ENCODE data around the gene EDDM13.

DNA sequence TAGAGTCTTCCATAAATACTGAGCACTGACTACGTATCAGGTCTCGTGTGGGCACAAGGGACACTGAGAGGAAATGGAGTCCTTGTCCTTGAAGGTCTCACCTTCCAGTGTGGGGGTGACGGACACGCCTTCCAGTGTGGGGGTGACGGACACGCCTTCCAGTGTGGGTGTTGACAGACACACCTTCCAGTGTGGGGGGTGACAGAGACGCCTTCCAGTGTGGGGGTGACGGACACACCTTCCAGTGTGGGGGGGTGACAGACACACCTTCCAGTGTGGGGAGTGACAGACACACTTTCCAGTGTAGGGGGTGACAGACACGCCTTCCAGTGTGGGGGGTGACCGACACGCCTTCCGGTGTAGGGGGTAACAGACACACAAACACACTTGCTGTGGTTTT, 14.3 kb upstream of the EDDM13 start:
- TF ChIP-seq, protein P1, sequence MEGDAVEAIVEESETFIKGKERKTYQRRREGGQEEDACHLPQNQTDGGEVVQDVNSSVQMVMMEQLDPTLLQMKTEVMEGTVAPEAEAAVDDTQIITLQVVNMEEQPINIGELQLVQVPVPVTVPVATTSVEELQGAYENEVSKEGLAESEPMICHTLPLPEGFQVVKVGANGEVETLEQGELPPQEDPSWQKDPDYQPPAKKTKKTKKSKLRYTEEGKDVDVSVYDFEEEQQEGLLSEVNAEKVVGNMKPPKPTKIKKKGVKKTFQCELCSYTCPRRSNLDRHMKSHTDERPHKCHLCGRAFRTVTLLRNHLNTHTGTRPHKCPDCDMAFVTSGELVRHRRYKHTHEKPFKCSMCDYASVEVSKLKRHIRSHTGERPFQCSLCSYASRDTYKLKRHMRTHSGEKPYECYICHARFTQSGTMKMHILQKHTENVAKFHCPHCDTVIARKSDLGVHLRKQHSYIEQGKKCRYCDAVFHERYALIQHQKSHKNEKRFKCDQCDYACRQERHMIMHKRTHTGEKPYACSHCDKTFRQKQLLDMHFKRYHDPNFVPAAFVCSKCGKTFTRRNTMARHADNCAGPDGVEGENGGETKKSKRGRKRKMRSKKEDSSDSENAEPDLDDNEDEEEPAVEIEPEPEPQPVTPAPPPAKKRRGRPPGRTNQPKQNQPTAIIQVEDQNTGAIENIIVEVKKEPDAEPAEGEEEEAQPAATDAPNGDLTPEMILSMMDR (IDR thresholded peaks at IDR 0.05; ENCODE audit: low read depth, low read length, poor library complexity, severe bottlenecking) = no peak
- no peak for TF ChIP-seq EZH2phosphoT487 (IDR thresholded peaks at IDR 0.05; ENCODE audit: borderline replicate concordance, low read length)

Measured in DOHH2 (cell line).